ENCODE data around the gene GNAS.

GNAS gene

DNA sequence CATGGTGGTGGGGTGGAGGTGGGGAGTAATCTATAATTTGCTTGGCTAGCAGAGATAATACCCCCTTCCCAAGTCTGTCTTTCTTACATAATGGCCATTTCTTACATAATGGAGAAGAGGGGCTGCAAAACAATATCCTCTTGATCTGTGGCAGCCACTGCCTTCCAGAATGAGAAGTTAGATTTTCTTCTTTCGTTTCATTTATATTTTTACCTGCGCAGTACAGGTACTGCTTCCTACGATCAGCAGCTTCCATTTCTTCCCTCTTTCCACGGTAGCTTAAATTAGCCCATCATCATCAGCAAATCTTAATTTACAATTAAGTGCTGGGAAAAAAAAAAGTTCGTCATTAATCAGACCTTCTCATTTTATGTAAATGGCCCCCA, 30.2 kb downstream of the GNAS start:
- DNase-seq, result no peak

DNA sequence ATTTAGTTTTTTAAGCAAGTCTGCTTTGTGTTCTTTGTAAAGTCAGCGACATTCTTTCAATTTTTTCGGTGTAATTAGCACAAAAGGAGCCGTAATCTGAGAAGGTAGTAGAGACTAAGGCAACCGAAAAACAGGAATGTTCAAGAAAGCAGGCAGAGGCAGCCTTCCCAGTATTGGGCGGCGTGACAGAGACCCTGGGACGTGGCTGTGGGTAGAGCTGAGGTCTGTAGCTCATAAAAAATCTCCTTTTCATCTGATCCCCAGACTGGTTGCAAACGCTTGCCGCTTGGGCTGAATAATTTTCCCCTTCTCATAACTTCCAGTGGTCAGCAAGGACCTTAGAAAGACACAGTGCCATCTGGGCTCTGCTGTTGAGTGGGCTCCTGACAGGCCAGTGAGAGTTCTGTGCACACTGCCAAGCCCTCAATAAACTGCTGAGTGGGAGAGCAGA, 30.8 kb downstream of the GNAS start:
- peak; percentile 89 for DNase-seq

DNA sequence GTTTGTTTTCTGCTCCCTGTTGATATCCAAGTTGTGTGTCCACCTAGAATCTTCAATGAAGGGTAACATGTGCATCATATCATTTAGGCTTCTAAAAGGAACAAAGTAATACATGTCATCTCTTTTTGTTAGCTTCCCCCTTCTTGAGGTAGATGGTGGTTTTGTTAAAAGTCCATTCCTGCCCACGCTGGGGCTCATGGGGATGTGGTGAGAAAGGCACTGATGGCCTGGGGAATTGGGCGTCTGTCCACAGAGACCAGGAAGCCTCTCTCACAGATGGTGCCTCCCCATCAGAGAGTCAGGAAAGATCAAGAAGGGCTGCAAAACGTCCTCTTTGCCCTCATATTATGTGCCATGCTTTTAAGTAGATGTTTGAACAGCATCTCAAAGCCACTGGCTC, 32.5 kb downstream of the GNAS start:
- no peak for DNase-seq

DNA sequence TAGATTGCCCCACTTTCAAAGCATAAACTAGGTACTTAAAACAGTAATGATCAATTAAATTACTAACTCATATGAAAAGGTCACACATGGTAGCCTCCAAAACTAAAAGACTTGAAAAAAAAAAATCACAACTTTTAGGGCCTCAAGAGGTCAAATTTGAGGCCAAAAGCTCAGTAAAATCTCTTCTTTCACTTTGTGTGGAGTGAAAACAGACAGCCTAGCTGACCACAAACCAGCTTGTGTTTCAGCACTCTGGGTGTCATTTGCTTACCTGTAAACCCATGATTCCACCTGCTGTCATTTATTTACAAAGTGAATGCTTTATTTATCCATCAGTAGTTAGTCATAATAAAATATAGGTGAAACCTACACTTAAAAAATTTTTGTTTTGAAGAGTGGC, 34.0 kb downstream of the GNAS start:
- DNase-seq, result no peak

DNA sequence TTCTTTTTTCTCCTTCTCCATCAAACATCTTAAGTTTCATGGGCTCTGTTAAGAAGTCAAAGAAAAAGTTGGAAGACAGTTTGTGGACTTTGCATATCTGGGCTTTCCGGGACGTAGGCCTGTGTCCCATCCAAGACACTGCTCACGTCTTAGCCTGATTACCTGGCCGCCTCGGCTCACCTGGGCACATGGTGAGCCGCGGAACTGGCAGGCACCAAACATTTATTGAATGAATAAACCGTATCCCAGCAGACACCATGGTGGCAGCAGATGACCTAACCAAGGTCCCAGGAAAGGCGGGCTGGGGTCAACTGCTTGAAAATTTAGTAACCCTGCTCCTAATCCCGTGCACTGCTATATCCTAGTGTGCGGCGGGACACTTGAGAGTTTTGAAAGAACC, 35.6 kb downstream of the GNAS start:
- no peak for DNase-seq

DNA sequence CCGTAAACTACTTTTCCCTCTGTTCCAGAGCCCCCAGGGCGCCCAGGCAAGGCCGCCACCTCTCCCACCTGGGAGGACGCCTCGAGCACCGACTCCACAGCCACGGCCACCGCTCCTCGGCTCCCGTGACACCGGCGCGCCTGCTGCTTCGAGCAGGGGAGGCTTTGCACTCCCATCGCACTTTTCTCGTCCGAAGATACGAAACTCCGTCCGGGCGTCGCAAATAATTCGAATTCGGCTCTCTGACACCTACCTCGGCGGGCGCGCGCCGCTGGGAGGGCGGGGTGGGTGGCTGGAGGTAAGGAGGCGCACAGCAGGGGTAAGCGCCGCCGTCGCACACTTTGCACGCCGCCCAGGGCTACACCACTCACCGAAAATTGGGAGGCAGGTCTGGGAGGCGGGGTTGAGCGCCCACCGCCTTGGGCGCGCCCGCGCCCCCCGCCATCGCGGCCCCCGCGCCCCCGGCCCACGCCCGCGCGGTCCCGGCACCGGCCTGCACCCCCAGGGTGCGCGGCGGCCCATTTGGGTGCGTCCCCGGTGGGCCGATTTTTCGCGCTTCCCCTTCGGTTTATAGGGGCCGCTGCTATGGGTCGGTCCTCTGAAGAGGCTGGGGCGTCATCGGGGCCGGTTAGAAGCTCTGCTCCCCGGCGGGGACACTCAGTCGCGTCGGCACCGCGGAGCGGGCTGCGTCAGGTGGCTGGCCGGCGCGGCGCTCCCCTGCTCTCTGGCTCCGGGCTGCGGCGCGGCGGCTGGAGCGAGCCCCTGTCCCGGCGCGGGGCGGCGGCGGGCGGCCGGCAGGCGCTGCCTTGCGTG, 36.2 kb downstream of the GNAS start:
- peak; percentile 83 for DNase-seq

DNA sequence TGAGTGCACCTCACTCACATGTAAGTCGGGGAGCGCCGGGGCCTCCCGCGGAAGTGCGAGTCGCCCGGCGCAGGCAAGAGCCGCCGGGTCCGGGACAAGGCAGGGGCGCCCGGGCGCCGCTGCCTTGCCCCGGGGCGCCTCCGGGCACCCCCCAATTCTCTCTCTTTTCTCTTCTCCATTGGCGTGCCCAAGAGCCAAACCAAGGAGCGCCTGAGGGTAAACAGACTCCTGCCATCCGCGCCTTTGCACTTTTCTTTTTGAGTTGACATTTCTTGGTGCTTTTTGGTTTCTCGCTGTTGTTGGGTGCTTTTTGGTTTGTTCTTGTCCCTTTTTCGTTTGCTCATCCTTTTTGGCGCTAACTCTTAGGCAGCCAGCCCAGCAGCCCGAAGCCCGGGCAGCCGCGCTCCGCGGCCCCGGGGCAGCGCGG, 36.8 kb downstream of the GNAS start:
- DNase-seq, result no peak

DNA sequence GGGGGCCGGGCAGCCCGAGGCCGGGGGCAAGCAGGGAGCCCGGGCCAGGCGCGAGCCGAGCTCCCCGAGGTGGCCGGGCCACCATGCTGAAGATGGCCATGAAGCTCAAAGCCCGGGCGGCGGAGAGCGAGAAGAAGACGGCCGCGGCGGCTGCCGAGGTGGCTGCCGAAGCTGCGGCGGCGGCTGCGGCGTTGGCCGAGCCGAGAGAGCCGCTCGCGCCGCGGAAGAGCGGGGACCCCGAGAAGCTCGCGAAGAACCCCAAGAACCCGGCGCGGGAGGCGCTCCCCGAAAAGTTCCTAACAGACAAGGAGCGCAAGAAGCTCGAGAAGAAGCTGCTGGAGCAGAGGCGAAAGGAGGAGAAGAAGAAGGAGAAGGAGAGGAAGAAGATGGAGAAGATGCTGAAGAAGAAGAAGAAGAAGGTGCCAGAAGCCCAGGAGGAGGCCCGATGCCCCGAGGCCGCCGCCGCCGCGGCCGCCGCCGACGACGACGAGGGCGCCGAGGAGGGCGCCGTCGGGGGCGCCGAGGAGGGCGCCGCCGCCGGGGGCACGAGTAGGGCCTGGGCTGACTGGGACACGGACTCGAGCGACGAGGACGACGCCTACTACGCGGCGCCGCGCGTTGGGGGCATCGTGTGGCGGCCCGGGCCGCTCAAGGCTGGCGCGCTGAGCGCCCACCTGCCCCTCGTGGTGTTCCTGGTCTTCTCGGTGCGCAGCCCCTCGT, 37.4 kb downstream of the GNAS start:
- no peak for DNase-seq

DNA sequence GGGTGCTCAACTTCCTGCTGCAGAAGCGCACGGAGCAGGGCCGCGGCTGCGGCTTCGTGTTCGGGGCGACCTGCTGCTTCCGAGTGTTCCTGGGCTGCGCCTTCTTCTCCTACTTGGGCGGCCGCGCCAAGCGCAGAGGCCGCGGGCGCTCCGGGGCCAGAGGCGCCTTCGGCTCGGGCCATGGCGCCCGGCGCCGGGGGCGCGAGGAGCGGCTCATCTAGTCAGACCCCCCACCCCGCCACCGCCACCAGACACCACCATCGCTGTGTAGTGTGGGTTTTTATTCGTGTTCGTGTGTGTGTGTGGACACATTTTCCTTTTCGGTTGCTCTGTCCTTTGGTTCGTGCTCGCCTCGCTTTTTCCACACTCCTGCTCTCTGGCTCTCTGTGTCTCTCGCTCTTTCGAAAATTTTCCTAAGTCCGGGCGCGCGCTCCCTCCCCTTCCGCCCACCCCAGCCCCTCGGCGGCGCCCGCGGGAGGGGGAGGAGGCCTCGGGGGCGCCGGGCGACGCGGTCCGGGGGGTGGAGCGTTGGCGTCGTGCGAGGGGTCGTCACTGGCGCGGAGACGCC, 38.1 kb downstream of the GNAS start:
- DNase-seq, result peak; percentile 90

DNA sequence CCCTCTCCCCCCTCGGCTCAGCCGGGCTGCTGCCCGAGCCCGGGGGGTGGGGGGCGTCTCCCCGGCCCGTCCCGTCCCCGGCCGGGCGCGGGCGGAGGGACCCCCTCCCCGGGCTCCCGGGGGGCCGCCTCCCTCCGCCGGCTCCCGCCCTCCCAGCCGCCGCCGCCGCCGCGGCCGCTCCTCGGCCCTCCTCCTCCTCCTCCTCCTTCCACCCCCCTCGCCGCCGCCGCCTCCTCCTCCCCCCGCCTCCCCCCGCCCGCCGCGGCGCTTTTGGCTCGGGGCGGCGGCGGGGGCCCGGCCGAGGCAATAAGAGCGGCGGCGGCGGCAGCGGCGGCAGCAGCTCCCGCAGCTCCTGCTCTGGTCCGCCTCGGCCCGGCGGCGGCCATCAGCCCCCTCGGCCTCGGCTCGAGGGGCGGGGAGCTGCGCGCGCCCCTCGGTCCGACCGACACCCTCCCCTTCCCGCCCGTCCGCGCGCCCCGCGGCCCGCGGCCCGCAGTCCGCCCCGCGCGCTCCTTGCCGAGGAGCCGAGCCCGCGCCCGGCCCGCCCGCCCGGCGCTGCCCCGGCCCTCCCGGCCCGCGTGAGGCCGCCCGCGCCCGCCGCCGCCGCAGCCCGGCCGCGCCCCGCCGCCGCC, 38.7 kb downstream of the GNAS start:
- peak; percentile 87 for DNase-seq

DNA sequence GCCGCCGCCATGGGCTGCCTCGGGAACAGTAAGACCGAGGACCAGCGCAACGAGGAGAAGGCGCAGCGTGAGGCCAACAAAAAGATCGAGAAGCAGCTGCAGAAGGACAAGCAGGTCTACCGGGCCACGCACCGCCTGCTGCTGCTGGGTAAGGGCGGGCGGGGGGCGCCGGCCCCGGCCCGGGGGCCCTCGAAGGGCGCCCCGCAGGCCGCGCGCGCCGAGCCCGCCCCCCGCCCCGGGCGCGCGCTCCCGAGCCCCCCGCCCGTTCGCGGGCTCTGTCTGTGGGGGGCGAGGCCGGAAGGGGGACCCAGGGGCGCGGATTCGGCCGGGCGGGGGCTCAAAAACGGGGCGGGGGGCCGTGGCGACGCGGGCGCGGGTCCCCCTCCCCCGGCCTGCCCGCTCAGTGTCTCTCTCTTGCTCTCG, 39.2 kb downstream of the GNAS start:
- no peak for DNase-seq

DNA sequence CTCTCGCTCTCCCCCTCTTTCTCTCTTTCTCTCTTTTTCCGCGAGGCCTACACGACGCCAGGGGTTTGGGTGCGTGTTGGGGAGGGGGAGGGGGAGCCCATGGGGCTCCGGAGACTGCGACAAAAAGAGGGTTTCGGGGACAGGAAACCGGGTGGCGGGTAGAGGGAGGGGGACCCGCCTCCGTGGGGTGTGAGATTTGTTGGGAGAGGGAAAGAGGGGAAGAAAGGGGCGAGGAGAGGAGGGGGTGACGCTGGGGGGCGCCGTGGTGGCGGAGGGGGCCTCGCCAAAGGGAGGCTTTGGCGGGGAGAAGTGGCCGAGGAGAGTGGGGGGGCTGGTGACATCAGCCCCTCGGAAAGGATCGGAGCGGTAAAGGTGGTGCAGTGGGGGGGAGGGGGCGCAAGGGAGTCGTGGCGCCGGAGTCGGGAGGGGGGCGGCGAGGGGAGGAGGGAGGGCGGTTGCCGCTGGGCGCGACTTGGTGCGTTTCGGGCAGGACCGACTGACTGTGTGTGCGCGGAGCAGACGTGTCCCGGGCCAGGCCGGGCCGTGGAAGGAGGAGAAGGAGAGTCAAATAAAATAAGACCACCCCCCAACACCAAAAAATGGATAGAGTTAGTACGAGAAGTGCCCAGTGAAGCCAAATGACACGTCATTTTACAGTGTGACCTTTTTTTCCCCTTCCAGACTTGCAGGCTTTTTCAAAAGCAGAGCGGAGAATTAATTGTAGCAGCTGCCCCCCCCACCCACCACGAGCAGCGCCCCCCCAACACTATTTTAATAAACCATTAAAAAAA, 39.8 kb downstream of the GNAS start:
- peak; percentile 72 for DNase-seq

DNA sequence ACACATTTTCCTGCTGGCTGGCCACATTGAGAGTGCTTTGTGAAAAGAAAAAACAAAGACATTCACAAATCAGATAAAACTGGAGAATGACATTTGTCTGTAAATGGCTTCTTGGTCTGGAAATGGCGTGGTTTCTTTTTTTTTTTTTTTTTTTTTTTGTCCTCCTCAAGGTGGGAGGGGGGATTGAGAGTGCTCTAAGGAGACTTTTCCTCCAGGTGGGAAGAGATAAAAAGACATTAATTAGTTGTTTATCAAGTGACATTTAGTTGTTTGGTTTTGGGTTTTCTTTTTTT, 40.4 kb downstream of the GNAS start:
- DNase-seq, result no peak

DNA sequence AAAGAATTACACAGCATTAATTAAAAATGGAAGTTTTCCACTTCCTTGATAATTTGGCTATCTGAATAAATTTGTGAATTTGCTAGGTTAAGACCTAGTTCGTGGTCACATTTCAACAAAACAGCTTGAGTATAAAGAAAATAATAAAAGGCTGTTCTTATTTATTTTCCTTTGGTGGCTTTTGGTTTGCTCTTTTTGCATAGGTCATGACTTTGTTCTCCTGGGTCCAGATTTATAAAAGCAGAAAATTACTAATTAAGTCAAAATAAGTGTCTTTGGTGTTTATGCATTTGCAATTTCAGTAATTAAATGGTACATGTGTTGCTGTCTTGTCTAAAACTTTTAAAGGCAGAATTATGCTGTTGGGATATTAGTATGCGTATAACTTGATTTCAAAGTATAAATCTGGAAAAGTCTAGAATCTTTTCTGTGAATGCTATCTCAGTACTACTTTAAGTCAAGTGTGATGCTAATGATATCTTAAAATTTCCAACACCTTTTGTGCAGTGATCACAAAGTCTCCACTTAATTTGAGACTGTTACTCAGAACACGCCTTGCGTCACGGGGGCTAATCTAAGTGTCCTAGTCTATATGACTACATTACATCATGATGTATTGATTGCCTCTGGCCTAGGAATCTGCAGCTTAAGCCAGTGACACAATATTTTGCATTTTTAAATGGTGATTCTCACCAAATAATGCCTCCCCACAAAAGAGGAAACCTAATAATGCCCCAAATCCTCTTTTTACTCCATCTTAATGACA, 41.0 kb downstream of the GNAS start:
- DNase-seq, result peak; percentile 26

DNA sequence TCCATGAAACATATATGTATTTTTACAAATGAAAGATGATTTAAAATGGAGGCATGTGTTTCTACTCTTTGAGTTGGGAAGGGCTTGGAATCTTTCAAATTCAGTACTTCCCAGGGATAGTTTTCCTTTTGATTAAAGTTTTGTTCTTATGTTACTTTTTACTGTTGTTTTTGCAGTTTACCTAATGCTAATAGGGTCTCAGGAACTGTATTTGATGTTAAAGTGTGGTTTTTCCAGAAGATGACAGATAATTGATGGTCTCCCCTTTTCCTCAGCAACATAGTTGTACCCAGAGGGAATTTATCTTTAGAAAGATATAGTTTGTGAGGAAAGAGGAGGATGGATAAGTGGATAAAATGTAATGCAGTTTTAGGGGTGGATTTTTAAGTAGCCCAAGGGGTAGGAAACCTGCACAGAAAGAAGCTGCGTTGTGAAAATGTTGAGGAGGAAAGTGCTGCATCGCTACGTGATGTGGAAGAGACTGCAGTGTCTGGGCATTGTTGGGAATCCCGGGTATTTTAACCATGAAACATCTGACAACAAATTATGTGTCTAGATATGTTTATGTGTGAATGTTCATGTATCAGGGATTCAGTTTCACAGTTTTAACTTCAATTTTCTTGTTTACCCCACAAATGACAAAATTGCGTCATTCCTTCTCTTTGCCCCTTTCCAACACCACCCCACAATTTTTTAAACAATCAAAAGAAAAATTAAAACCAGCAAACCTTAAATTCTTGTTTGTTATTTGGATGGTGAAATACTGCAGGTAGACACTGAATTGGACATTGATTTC, 42.3 kb downstream of the GNAS start:
- no peak for DNase-seq

DNA sequence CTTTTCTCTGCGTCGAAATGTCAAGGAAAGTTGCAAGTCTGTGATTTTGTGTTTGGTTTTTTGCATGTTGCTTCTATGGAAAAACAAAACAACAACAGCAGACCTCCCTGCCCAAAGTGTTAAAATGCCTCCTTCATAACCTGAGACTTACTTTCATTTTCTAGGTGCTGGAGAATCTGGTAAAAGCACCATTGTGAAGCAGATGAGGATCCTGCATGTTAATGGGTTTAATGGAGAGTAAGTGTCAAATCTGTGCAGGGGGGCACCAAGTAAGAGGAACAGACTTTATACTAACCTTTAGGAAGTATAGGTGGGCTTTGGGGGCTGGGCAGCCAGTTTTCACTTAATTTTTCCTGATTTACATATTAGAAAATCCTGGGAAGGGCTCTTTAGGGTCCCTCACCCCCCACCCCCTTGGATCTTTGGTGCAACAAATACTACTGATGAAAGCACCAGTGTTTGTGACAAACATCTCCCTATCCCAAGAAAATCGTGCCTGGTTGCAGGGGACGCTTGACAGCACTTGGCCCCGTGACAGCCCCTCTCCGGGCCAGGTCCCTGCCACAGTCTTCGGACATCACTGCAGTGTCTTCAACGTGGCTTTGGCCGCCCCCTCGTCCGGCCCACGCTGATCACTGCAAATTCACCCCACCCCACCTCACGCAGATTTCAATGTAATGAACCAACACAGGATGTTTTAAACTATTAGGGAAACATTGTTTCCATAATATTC, 43.1 kb downstream of the GNAS start:
- DNase-seq, result no peak

DNA sequence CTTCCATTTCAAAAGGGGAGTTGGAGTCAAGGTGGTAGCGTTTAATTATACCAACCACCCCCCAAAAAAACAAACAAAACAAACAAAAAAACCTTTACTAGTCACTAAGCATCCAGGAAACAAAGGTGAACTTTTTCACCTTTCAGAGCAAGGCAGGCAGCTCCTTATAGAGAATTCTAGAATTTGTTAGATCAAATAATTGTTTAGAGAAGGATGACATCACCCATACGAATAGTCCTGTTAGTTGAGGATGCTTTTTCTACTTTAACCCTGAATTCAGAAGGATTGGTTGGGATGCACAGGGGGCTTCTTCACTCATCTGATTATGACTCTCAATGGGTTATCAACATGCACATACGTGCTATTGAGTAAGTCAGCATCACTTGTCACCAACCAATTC, 44.3 kb downstream of the GNAS start:
- no peak for DNase-seq

DNA sequence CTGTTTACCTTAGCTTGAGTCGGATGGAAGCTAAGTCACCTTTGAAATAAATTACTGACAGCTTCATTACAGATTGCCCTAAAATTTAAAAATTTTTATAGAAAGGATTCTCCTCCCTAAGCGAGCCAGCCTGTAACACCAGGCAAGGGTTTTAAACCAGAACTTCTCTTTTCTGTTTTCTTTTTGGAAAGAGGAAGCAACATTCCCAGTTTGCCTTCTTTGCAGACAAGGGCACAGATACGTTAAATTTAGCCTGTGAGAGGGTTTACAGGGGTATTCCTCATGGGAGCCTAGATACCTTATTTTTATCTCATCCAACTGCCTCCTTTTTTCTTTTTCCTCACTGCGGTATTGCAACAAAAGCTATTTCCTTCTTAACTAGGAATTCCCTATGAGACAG, 45.0 kb downstream of the GNAS start:
- DNase-seq, result no peak

DNA sequence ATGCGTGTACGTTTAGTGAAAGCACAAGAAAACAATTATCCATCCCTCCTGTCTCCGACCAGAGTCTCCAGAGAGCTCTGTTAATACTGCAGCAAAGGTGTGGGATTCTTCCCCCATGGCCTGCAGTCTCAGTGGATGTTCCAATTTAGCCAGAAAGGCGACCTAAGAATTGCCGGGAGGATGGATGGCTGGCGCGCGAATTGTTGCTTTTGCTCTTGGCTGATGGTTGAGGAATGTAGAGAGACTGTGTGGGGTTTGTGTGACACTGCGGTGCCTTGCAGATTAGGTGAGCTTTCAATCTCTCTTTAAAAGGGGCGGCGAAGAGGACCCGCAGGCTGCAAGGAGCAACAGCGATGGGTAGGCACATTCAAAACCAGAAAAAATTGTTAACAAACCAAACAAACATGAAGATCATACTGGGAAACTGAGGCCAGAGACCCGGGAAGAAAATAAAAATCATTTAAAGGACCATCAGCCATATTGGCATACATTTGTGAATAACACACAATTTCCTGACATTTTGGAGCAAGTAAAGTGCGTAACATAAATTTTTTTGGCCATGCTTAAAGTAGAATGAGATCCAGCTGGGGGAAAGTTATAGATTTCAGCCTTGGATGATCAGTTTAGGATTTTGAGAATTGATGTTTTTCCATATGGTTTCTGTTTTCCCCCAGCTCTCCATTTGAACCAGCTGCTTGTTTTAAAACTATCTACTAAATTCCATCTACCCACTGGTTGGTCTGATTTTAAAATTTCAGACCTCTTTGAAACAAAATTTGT, 46.3 kb downstream of the GNAS start:
- no peak for DNase-seq

Data from fibroblast of skin of abdomen (primary cell).